Tibial nerve (tissue), 4 donors: ENCODE data around the gene CST6. TPM values are rescaled to one million over a fixed set of nuclear protein-coding genes. Genes with fewer than 3 reads are reported as not detected.
"Not testable (repeated sequence)": the region's sequence is repeated elsewhere in the genome, so short reads cannot be mapped to it uniquely, and the experiment has no call there.

Source experiments
- DNase-seq, 2 donors: peaks; one replicate each; pipeline ENCODE4 v3.0.0-alpha.2; 2019; ENCODE audit warnings: low spot score in 2 of 2
- H3K27ac ChIP-seq, 4 donors: fragments of 200-600 bp; sonication (generic) in 3 of 4; one replicate each; pipeline ENCODE4 v1.5.1; 2017 to 2019; ENCODE audit warnings: mild to moderate bottlenecking in 1 of 4
- H3K27me3 ChIP-seq, 2 donors: fragments of 200-600 bp; sonication (generic) in 1 of 2; one replicate each; pipeline versions ENCODE4 v1.5.1 to v1.6.0; 2017 to 2019
- H3K36me3 ChIP-seq, 3 donors: fragments of 200-600 bp; sonication (generic); one replicate each; pipeline ENCODE4 v1.5.1; 2018 to 2019
- H3K4me1 ChIP-seq, 4 donors: fragments of 200-600 bp; sonication (generic) in 3 of 4; one replicate each; pipeline ENCODE4 v1.5.1; 2017 to 2019
- H3K4me3 ChIP-seq, 4 donors: fragments of 200-600 bp; sonication (generic) in 3 of 4; one replicate each; pipeline ENCODE4 v1.5.1; 2017 to 2019; ENCODE audit warnings: mild to moderate bottlenecking in 1 of 4, moderate library complexity in 1 of 4
- H3K9me3 ChIP-seq, 4 donors: fragments of 200-600 bp; sonication (generic) in 3 of 4; one replicate each; pipeline ENCODE4 v1.5.1; 2017 to 2019
- CTCF ChIP-seq, 5 experiments: fragments of 200-600 bp in 3 of 5; fragments of 450-650 bp in 2 of 5; sonication (generic) in 3 of 5; IDR thresholded peaks; one replicate each; pipeline ENCODE4 v1.5.1; 2016 to 2019; ENCODE audit warnings: antibody characterized with exemption in 5 of 5, mild to moderate bottlenecking in 3 of 5, moderate library complexity in 2 of 5
- EP300 ChIP-seq, 2 donors: sonication (generic); formaldehyde crosslinking; IDR thresholded peaks; one replicate each; pipeline ENCODE4 v1.6.1; 2017; ENCODE audit warnings: antibody characterized with exemption in 2 of 2, mild to moderate bottlenecking in 1 of 2
- POLR2A ChIP-seq, 2 donors: fragments of 450-650 bp; IDR thresholded peaks; one replicate each; pipeline ENCODE4 v1.6.1; 2017; ENCODE audit warnings: antibody characterized with exemption in 2 of 2, mild to moderate bottlenecking in 2 of 2, moderate library complexity in 2 of 2
- WGBS, 2 donors: methylation state at CpG; one replicate each; pipeline ENCODE4 v1.1.5; 2018; 5-methylcytosine and 5-hydroxymethylcytosine counted together
- total RNA-seq, 4 donors: library from RNA; depleted of rRNA; stranded (reverse); fragments of >200 nt; gene quantifications; one replicate each; pipeline ENCODE4 v1.1.0, GENCODE V29; 2016

CST6 gene
- total RNA-seq, 4 donors from 2014 or later, result 1.2 TPM; not detected in 3

- no peak for DNase-seq
- Histone ChIP-seq H3K4me3 (no peak overlapping the region), H3K36me3 (no peaks in the 10 kb centered on the region), H3K27me3 (peaks cover 0 to 15% of the 10 kb centered on the region in 2 donors), H3K9me3 (no peaks in the 10 kb centered on the region), H3K4me1 (peaks cover 0 to 8% (median 1%) of the 10 kb centered on the region in 4 donors), H3K27ac (no peak overlapping the region)
- WGBS, 2 donors, result 82 to 84% methylated on average over 4 of the region's 4 CpGs
- no peak for TF ChIP-seq POLR2A (IDR thresholded peaks at IDR 0.05)
- TF ChIP-seq EP300 (IDR thresholded peaks at IDR 0.05), result no peak
- no peak for TF ChIP-seq CTCF (IDR thresholded peaks at IDR 0.05)
These were observed 5.5 kb downstream of the CST6 start for GRCh38 chr11:66017321-66017720.

- DNase-seq, result no peak
- H3K9me3 ChIP-seq, result no peaks in the 10 kb centered on the region
- peaks cover 0 to 13% (median 1%) of the 10 kb centered on the region in 4 donors for H3K4me1 ChIP-seq
- H3K27ac ChIP-seq, result no peak overlapping the region
- no peaks in the 10 kb centered on the region for H3K36me3 ChIP-seq
- H3K4me3 ChIP-seq, result no peak overlapping the region
- WGBS, 2 donors, result 72 to 74% methylated on average over 8 of the region's 8 CpGs
- TF ChIP-seq EP300 (IDR thresholded peaks at IDR 0.05) (no peak), POLR2A (IDR thresholded peaks at IDR 0.05) (no peak), CTCF (IDR thresholded peaks at IDR 0.05) (no peak)
- no peaks in the 10 kb centered on the region for H3K27me3 ChIP-seq
These were observed 8.4 kb downstream of the CST6 start for GRCh38 chr11:66020212-66020611.

GRCh38 chr11:66020618-66021357, 9.0 kb downstream of the CST6 start:
- WGBS, 2 donors, result 76 to 83% methylated on average over 22 to 23 of the region's 25 CpGs
- H3K27ac ChIP-seq, result no peak overlapping the region
- H3K27me3 ChIP-seq, result no peaks in the 10 kb centered on the region
- DNase-seq, result no peak
- no peak for TF ChIP-seq POLR2A (IDR thresholded peaks at IDR 0.05)
- TF ChIP-seq EP300 (IDR thresholded peaks at IDR 0.05), result no peak
- no peak for TF ChIP-seq CTCF (IDR thresholded peaks at IDR 0.05)
- peaks cover 0 to 13% (median 1%) of the 10 kb centered on the region in 4 donors for H3K4me1 ChIP-seq
- H3K9me3 ChIP-seq, result no peaks in the 10 kb centered on the region
- no peaks in the 10 kb centered on the region for H3K36me3 ChIP-seq
- H3K4me3 ChIP-seq, result no peak overlapping the region

- WGBS, 2 donors, result 19 to 24% methylated on average over 42 to 45 of the region's 46 CpGs
- Histone ChIP-seq H3K4me1 (peaks cover 0 to 13% (median 1%) of the 10 kb centered on the region in 4 donors), H3K27ac (no peak overlapping the region), H3K9me3 (no peaks in the 10 kb centered on the region), H3K4me3 (no peak overlapping the region), H3K36me3 (no peaks in the 10 kb centered on the region), H3K27me3 (no peaks in the 10 kb centered on the region)
- TF ChIP-seq CTCF (IDR thresholded peaks at IDR 0.05), result peak; percentile 90 to 95 (median 91)
- no peak for TF ChIP-seq POLR2A (IDR thresholded peaks at IDR 0.05)
- peak; percentile 49 to 69 for DNase-seq
These were observed 10.8 kb downstream of the CST6 start for GRCh38 chr11:66022401-66023185.

GRCh38 chr11:66023186-66023440, 11.3 kb downstream of the CST6 start:
- not testable (repeated sequence) for H3K27ac ChIP-seq, H3K27me3 ChIP-seq, H3K4me3 ChIP-seq, H3K9me3 ChIP-seq, DNase-seq, H3K36me3 ChIP-seq
- 87 to 92% methylated on average over 5 of the region's 5 CpGs for WGBS, 2 donors
- peaks cover 0 to 13% (median 1%) of the 10 kb centered on the region in 4 donors for H3K4me1 ChIP-seq
